ENCODE data around the gene BCHE. TPM values are rescaled to one million over a fixed set of nuclear protein-coding genes. Genes with fewer than 3 reads are reported as not detected.

Gene BCHE
- polyA plus RNA-seq, 1 experiment, result 3.1 TPM

- H3K27me3 ChIP-seq (ENCODE audit: control insufficient read depth, insufficient read depth, low read length), result no peaks in the 10 kb centered on the region
- no peak overlapping the region for H3K4me3 ChIP-seq (ENCODE audit: low read depth, low read length)
- DNase-seq (ENCODE audit: low read depth, low spot score), result no peak
- H3K27ac ChIP-seq (ENCODE audit: low read depth, low read length), result no peak overlapping the region
- CTCF ChIA-PET, result no interaction called here
- H3K9me3 ChIP-seq (ENCODE audit: control insufficient read depth, insufficient read depth, low read length), result no peaks in the 10 kb centered on the region
- POLR2A ChIA-PET, result no interaction called here
- no peak for TF ChIP-seq CTCF (IDR thresholded peaks at IDR 0.05; ENCODE audit: low read depth, low read length)
These were observed 52.9 kb downstream of the BCHE start for GRCh38 chr3:165784337-165784736.

GRCh38 chr3:165783383-165783782 lies 53.8 kb downstream of the BCHE start:
- H3K4me3 ChIP-seq (ENCODE audit: low read depth, low read length), result no peak overlapping the region
- POLR2A ChIA-PET, result no interaction called here
- no peak for TF ChIP-seq CTCF (IDR thresholded peaks at IDR 0.05; ENCODE audit: low read depth, low read length)
- H3K9me3 ChIP-seq (ENCODE audit: control insufficient read depth, insufficient read depth, low read length), result no peaks in the 10 kb centered on the region
- no peak for DNase-seq (ENCODE audit: low read depth, low spot score)
- no peak overlapping the region for H3K27ac ChIP-seq (ENCODE audit: low read depth, low read length)
- CTCF ChIA-PET, result no interaction called here
- H3K27me3 ChIP-seq (ENCODE audit: control insufficient read depth, insufficient read depth, low read length), result no peaks in the 10 kb centered on the region

- ChIA-PET CTCF (no interaction called here), POLR2A (no interaction called here)
- no peak for TF ChIP-seq CTCF (IDR thresholded peaks at IDR 0.05; ENCODE audit: low read depth, low read length)
- H3K27ac ChIP-seq (ENCODE audit: low read depth, low read length), result no peak overlapping the region
- DNase-seq (ENCODE audit: low read depth, low spot score), result no peak
- H3K9me3 ChIP-seq (ENCODE audit: control insufficient read depth, insufficient read depth, low read length), result no peaks in the 10 kb centered on the region
- H3K4me3 ChIP-seq (ENCODE audit: low read depth, low read length), result no peak overlapping the region
- no peaks in the 10 kb centered on the region for H3K27me3 ChIP-seq (ENCODE audit: control insufficient read depth, insufficient read depth, low read length)
These were observed 58.3 kb downstream of the BCHE start for GRCh38 chr3:165778891-165779290.

GRCh38 chr3:165778456-165778855 lies 58.8 kb downstream of the BCHE start:
- H3K4me3 ChIP-seq (ENCODE audit: low read depth, low read length), result no peak overlapping the region
- ChIA-PET POLR2A (no interaction called here), CTCF (no interaction called here)
- no peak for TF ChIP-seq CTCF (IDR thresholded peaks at IDR 0.05; ENCODE audit: low read depth, low read length)
- H3K27me3 ChIP-seq (ENCODE audit: control insufficient read depth, insufficient read depth, low read length), result no peaks in the 10 kb centered on the region
- no peak for DNase-seq (ENCODE audit: low read depth, low spot score)
- H3K27ac ChIP-seq (ENCODE audit: low read depth, low read length), result no peak overlapping the region
- no peaks in the 10 kb centered on the region for H3K9me3 ChIP-seq (ENCODE audit: control insufficient read depth, insufficient read depth, low read length)

- TF ChIP-seq CTCF (IDR thresholded peaks at IDR 0.05; ENCODE audit: low read depth, low read length), result no peak
These were observed 61.4 kb downstream of the BCHE start for GRCh38 chr3:165775824-165776223.

More at GRCh38 chr3:165775824-165776223, 61.4 kb downstream of the BCHE start:
- no peak for DNase-seq (ENCODE audit: low read depth, low spot score)
- H3K9me3 ChIP-seq (ENCODE audit: control insufficient read depth, insufficient read depth, low read length), result no peaks in the 10 kb centered on the region
- no peaks in the 10 kb centered on the region for H3K27me3 ChIP-seq (ENCODE audit: control insufficient read depth, insufficient read depth, low read length)
- ChIA-PET CTCF (no interaction called here), POLR2A (no interaction called here)
- H3K27ac ChIP-seq (ENCODE audit: low read depth, low read length), result no peak overlapping the region
- no peak overlapping the region for H3K4me3 ChIP-seq (ENCODE audit: low read depth, low read length)

Measured in AG04450 (cell line).